SK-N-SH treated with all-trans-retinoic acid at 6 μM for 48 hours (cell line): Measurements from ENCODE around the gene PUSL1.
A peak's percentile ranks its signal among the peaks of the same experiment; 100 is the strongest.

Experiments
- ATAC-seq: fragments of 200-7000 bp; cut with Tn5 transposase; 3 replicates; pipeline ENCODE4 v1.9.1; 2020; ENCODE audit warnings: mild to moderate bottlenecking, moderate library complexity
- ARNTL ChIP-seq: fragments of 450-650 bp; formaldehyde crosslinking; IDR thresholded peaks from 2 replicates; pipeline ENCODE4 v1.5.0; 2020; ENCODE audit warnings: low read depth, mild to moderate bottlenecking, moderate library complexity, borderline replicate concordance
- CREB5 ChIP-seq: fragments of 250-450 bp; sonication (Bioruptor Pico); IDR thresholded peaks from 2 replicates; pipeline ENCODE4 v1.5.1; 2020; ENCODE audit warnings: low read depth, mild to moderate bottlenecking, moderate library complexity
- CSDC2 ChIP-seq: fragments of 250-450 bp; sonication (Bioruptor Pico); IDR thresholded peaks from 2 replicates; pipeline ENCODE4 v1.5.0; 2020; ENCODE audit warnings: mild to moderate bottlenecking, moderate library complexity
- ESRRG ChIP-seq: fragments of 250-450 bp; sonication (Bioruptor Pico); IDR thresholded peaks from 2 replicates; pipeline ENCODE4 v1.6.1; 2021; ENCODE audit warnings: mild to moderate bottlenecking
- GLIS3 ChIP-seq: fragments of 250-450 bp; sonication (Bioruptor Pico); IDR thresholded peaks from 2 replicates; pipeline ENCODE4 v1.5.0; 2020; ENCODE audit warnings: mild to moderate bottlenecking, moderate library complexity
- ISL1 ChIP-seq: fragments of 250-450 bp; sonication (Bioruptor Pico); IDR thresholded peaks from 2 replicates; pipeline ENCODE4 v2.1.2; 2022; ENCODE audit warnings: mild to moderate bottlenecking, moderate library complexity
- OSR1 ChIP-seq: fragments of 250-450 bp; sonication (Bioruptor Pico); IDR thresholded peaks from 2 replicates; pipeline ENCODE4 v1.8.0; 2022; ENCODE audit warnings: moderate library complexity, mild to moderate bottlenecking, inconsistent platforms
- PATZ1 ChIP-seq: fragments of 250-450 bp; sonication (Bioruptor Pico); IDR thresholded peaks from 2 replicates; pipeline ENCODE4 v1.8.0; 2020; ENCODE audit warnings: mild to moderate bottlenecking, moderate library complexity, borderline replicate concordance
- POU6F1 ChIP-seq: fragments of 250-450 bp; sonication (Bioruptor Pico); IDR thresholded peaks from 2 replicates; pipeline ENCODE4 v1.8.0; 2021; ENCODE audit warnings: low read depth, mild to moderate bottlenecking, moderate library complexity, borderline replicate concordance
- PPARA ChIP-seq: fragments of 250-450 bp; sonication (Bioruptor Pico); IDR thresholded peaks from 2 replicates; pipeline ENCODE4 v1.5.0; 2020; ENCODE audit warnings: mild to moderate bottlenecking, borderline replicate concordance
- RARB ChIP-seq: fragments of 250-450 bp; sonication (Bioruptor Pico); IDR thresholded peaks from 2 replicates; pipeline ENCODE4 v1.8.0; 2021; ENCODE audit warnings: mild to moderate bottlenecking, moderate library complexity
- SNAI2 ChIP-seq: fragments of 250-450 bp; sonication (Bioruptor Pico); IDR thresholded peaks from 2 replicates; pipeline ENCODE4 v1.5.0; 2020; ENCODE audit warnings: mild to moderate bottlenecking, moderate library complexity
- TCF4 ChIP-seq: fragments of 250-450 bp; sonication (Bioruptor Pico); IDR thresholded peaks from 2 replicates; pipeline ENCODE4 v1.8.0; 2021; ENCODE audit warnings: mild to moderate bottlenecking, moderate library complexity, borderline replicate concordance
- TOX ChIP-seq: fragments of 250-450 bp; sonication (Bioruptor Pico); IDR thresholded peaks from 2 replicates; pipeline ENCODE4 v1.8.0; 2021; ENCODE audit warnings: mild to moderate bottlenecking, moderate library complexity, borderline replicate concordance
- ZFP3 ChIP-seq: fragments of 250-450 bp; sonication (Bioruptor Pico); IDR thresholded peaks from 2 replicates; pipeline ENCODE4 v1.5.0; 2020; ENCODE audit warnings: mild to moderate bottlenecking, moderate library complexity
- ZFP30 ChIP-seq: fragments of 450-650 bp; formaldehyde crosslinking; IDR thresholded peaks from 2 replicates; pipeline ENCODE4 v1.5.0; 2022; ENCODE audit warnings: mild to moderate bottlenecking, moderate library complexity
- ZNF565 ChIP-seq: fragments of 450-650 bp; formaldehyde crosslinking; conservative IDR thresholded peaks from 2 replicates; pipeline ENCODE4 v1.5.0; 2020; ENCODE audit warnings: low read depth, mild to moderate bottlenecking, moderate library complexity
- ZNF70 ChIP-seq: fragments of 450-650 bp; formaldehyde crosslinking; IDR thresholded peaks from 2 replicates; pipeline ENCODE4 v1.5.0; 2020; ENCODE audit warnings: mild to moderate bottlenecking, moderate library complexity
- ZNF8 ChIP-seq: fragments of 450-650 bp; formaldehyde crosslinking; IDR thresholded peaks from 2 replicates; pipeline ENCODE4 v1.5.0; 2020; ENCODE audit warnings: mild to moderate bottlenecking, moderate library complexity
- TF ChIP-seq, protein P1 (sequence below): fragments of 250-450 bp; sonication (Bioruptor Pico); IDR thresholded peaks from 2 replicates; pipeline ENCODE4 v1.5.1; 2021; ENCODE audit warnings: mild to moderate bottlenecking, moderate library complexity
- TF ChIP-seq, protein P2 (sequence below): fragments of 250-450 bp; sonication (Bioruptor Pico); IDR thresholded peaks from 2 replicates; pipeline ENCODE4 v1.5.0; 2020; ENCODE audit warnings: mild to moderate bottlenecking, moderate library complexity

PUSL1 gene

GRCh38 chr1:1291023-1291528 lies 17.3 kb upstream of the PUSL1 start:
- peak; percentile 21 for ATAC-seq
- TF ChIP-seq ZNF565 (CRISPR knock-in tag) (no peak), POU6F1 (no peak), ESRRG (CRISPR knock-in tag) (no peak), ZNF8 (CRISPR knock-in tag) (no peak), ISL1 (no peak), CSDC2 (CRISPR knock-in tag) (no peak), GLIS3 (CRISPR knock-in tag) (no peak), PATZ1 (no peak), SNAI2 (CRISPR knock-in tag) (no peak), ZFP30 (CRISPR knock-in tag) (no peak), CREB5 (CRISPR knock-in tag) (no peak), OSR1 (CRISPR knock-in tag) (no peak), RARB (CRISPR knock-in tag) (no peak), TOX (no peak), ZNF70 (no peak), TCF4 (CRISPR knock-in tag) (no peak)
- TF ChIP-seq, protein P1, sequence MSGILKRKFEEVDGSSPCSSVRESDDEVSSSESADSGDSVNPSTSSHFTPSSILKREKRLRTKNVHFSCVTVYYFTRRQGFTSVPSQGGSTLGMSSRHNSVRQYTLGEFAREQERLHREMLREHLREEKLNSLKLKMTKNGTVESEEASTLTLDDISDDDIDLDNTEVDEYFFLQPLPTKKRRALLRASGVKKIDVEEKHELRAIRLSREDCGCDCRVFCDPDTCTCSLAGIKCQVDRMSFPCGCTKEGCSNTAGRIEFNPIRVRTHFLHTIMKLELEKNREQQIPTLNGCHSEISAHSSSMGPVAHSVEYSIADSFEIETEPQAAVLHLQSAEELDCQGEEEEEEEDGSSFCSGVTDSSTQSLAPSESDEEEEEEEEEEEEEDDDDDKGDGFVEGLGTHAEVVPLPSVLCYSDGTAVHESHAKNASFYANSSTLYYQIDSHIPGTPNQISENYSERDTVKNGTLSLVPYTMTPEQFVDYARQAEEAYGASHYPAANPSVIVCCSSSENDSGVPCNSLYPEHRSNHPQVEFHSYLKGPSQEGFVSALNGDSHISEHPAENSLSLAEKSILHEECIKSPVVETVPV (CRISPR knock-in tag), result no peak
- TF ChIP-seq, protein P2, sequence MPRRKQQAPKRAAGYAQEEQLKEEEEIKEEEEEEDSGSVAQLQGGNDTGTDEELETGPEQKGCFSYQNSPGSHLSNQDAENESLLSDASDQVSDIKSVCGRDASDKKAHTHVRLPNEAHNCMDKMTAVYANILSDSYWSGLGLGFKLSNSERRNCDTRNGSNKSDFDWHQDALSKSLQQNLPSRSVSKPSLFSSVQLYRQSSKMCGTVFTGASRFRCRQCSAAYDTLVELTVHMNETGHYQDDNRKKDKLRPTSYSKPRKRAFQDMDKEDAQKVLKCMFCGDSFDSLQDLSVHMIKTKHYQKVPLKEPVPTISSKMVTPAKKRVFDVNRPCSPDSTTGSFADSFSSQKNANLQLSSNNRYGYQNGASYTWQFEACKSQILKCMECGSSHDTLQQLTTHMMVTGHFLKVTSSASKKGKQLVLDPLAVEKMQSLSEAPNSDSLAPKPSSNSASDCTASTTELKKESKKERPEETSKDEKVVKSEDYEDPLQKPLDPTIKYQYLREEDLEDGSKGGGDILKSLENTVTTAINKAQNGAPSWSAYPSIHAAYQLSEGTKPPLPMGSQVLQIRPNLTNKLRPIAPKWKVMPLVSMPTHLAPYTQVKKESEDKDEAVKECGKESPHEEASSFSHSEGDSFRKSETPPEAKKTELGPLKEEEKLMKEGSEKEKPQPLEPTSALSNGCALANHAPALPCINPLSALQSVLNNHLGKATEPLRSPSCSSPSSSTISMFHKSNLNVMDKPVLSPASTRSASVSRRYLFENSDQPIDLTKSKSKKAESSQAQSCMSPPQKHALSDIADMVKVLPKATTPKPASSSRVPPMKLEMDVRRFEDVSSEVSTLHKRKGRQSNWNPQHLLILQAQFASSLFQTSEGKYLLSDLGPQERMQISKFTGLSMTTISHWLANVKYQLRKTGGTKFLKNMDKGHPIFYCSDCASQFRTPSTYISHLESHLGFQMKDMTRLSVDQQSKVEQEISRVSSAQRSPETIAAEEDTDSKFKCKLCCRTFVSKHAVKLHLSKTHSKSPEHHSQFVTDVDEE (CRISPR knock-in tag), result no peak
- TF ChIP-seq, all 23 proteins: peak for 0

- peak; percentile 87 for ATAC-seq
- no peak for TF ChIP-seq CSDC2 (CRISPR knock-in tag)
- no peak for TF ChIP-seq ZNF565 (CRISPR knock-in tag)
- TF ChIP-seq PATZ1, result no peak
- no peak for TF ChIP-seq ZFP30 (CRISPR knock-in tag)
- TF ChIP-seq CREB5 (CRISPR knock-in tag), result no peak
- no peak for TF ChIP-seq ZNF70
- no peak for TF ChIP-seq PPARA
- TF ChIP-seq TOX, result no peak
- TF ChIP-seq ARNTL (CRISPR knock-in tag), result no peak
- no peak for TF ChIP-seq SNAI2 (CRISPR knock-in tag)
- no peak for TF ChIP-seq ZFP3
- TF ChIP-seq, protein P1 (CRISPR knock-in tag), result no peak
- no peak for TF ChIP-seq GLIS3 (CRISPR knock-in tag)
Observed at GRCh38 chr1:1291548-1292441, 16.6 kb upstream of the PUSL1 start.
